HG02970 (cell line): ENCODE data around the gene OR6C3.
"Not testable (repeated sequence)": the region's sequence is repeated elsewhere in the genome, so short reads cannot be mapped to it uniquely, and the experiment has no call there.

Source experiments
- ATAC-seq: cut with Tn5 transposase; IDR thresholded peaks from one replicate; pipeline ENCODE4 v1.9.1; 2021; ENCODE audit warnings: mild to moderate bottlenecking, moderate library complexity, moderate number of reproducible peaks; ENCODE audit not compliant: unreplicated experiment, low FRiP score

The OR6C3 gene

GRCh38 chr12:55330446-55330845, at the start of gene OR6C3:
TSS of gene OR6C3 (plus strand) at chr12:55330746. CDS start at chr12:55331701, 955 bp downstream.
- ATAC-seq, result no peak

DNA sequence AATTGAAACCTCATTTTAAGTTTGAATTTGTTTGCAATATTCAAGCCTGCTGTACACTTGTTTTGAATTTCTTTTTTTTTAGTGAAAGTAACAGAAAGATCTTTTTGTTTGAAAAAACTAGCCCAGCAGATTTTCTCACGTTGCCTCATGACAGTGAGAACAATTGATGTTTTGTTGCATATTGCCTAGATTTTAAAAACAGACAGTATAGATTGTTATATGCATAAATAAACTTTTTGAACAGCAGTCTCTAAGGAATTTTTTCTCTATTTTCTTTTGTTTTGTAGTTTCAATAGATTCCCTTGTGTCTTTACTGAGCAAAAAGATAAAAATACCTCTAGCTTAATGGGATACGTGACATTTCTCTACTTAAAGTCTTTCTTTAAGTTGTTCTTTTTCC, 49.6 kb upstream of the OR6C3 start:
- ATAC-seq, result no peak

- ATAC-seq, result no peak
These were observed 40.5 kb upstream of the OR6C3 start for GRCh38 chr12:55289999-55290398.

GRCh38 chr12:55296469-55296868, 34.1 kb upstream of the OR6C3 start, which contains the start of gene OR6C6:
TSS of gene OR6C6 (minus strand) at chr12:55296569. CDS start at chr12:55295232, 1,337 bp downstream.
- no peak for ATAC-seq

DNA sequence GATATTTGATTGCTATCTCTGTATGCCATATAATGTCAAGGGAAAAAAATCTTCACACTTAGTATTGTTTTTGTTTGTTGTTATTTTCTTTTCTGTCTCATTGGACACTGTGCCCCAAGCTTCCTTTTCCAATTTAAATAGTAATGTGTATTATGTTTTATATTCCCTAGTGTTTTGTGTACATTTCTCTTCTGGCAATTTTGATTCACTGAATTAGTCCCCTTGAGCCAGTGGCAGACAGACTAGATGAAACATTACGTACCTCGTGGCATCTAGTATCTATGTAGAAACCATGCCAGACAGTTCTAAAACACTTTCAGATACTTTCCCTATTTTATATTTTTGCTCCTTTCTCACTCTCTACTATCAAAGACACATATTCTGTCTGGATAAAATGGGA, 16.5 kb upstream of the OR6C3 start, which contains the start of gene OR6C1:
TSS of gene OR6C1 (plus strand) at position 301 of the 400 bp plus-strand sequence. CDS start 6,257 bp downstream, outside the sequence.
- ATAC-seq, result no peak

- no peak for ATAC-seq
These were observed 10.3 kb upstream of the OR6C3 start for GRCh38 chr12:55320201-55320600.

DNA sequence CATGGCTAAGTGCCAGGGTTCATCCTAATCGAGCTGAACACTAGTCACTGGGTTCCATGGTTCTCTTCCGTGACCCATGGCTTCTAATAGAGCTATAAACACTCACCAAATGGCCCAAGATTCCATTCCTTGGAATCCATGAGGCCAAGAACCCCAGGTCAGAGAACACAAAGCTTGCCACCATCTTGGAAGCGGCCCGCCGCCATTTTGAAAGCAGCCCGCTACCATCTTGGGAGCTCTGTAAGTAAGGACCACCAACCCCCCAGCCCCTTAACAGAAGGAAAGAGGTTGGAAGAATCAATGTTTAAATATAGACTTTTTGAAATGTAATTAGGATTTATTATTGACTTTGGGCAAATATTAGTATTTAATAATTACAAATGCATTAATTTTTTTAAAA, 4.7 kb upstream of the OR6C3 start:
- not testable (repeated sequence) for ATAC-seq

GRCh38 chr12:55336002-55336401, 5.5 kb downstream of the OR6C3 start:
- no peak for ATAC-seq

- not testable (repeated sequence) for ATAC-seq
These were observed 24.8 kb downstream of the OR6C3 start for GRCh38 chr12:55355338-55355737.

GRCh38 chr12:55362675-55363074, 32.1 kb downstream of the OR6C3 start, which contains the start of gene OR6C75:
TSS of gene OR6C75 (plus strand) at chr12:55362975. CDS start at chr12:55365111, 2,136 bp downstream.
- no peak for ATAC-seq

DNA sequence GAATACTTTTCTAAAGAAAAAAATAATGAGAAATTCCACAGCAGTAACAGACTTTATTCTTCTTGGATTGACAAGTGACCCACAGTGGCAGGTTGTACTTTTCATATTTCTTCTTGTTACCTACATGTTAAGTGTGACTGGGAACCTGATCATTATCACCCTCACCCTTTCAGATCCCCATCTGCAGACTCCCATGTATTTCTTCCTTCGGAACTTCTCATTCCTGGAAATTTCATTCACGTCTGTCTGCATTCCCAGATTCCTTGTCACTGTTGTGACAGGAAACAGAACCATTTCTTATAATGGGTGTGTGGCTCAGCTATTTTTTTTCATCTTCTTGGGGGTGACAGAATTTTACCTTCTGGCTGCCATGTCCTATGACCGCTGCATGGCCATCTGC, 34.5 kb downstream of the OR6C3 start:
- ATAC-seq, result no peak

DNA sequence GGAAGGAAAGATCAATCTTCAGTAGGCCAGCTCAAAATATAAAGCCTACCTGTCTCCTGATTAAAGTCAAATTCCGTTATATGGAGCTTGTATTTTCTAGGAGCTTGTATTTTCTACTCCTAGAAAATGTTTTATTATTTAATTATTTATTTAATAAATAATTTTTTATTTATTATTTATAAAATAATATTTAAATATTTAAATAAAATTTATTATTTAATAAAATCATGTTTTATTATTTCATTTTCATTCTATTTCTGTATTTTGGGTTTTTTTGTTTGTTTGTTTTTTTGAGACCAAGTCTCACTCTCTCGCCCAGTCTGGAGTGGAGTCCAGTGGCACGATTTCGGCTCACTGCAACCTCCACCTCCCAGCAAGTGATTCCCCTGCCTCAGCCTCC, 42.0 kb downstream of the OR6C3 start:
- ATAC-seq, result no peak
